Colonic mucosa (tissue), 4 donors: Measurements from ENCODE around the gene APOBEC3H. TPM values are rescaled to one million over a fixed set of nuclear protein-coding genes. Genes with fewer than 3 reads are reported as not detected.
A peak's percentile ranks its signal among the peaks of the same experiment; 100 is the strongest.
"Not testable (repeated sequence)": the region's sequence is repeated elsewhere in the genome, so short reads cannot be mapped to it uniquely, and the experiment has no call there.

ENCODE experiments used
- DNase-seq: peaks from one replicate; pipeline ENCODE4 v3.0.0-alpha.2; 2020
- H3K27ac ChIP-seq: fragments of 200-600 bp; one replicate; pipeline ENCODE4 v1.8.0; 2021
- H3K27me3 ChIP-seq: fragments of 200-600 bp; one replicate; pipeline ENCODE4 v1.8.0; 2021
- H3K36me3 ChIP-seq: fragments of 200-600 bp; one replicate; pipeline ENCODE4 v1.8.0; 2021
- H3K4me1 ChIP-seq: fragments of 200-600 bp; one replicate; pipeline ENCODE4 v1.8.0; 2021; ENCODE audit warnings: mild to moderate bottlenecking
- H3K4me3 ChIP-seq: fragments of 200-600 bp; one replicate; pipeline ENCODE4 v1.8.0; 2021
- H3K9ac ChIP-seq, 2 donors: one replicate each; pipeline ENCODE4 v1.7.0; 2013; ENCODE audit warnings: control low read depth in 2 of 2, low read depth in 2 of 2, low read length in 2 of 2
- H3K9me3 ChIP-seq: fragments of 200-600 bp; one replicate; pipeline ENCODE4 v1.8.0; 2021
- CTCF ChIP-seq: fragments of 200-600 bp; IDR thresholded peaks from one replicate; pipeline ENCODE4 v1.8.0; 2022; ENCODE audit warnings: antibody characterized with exemption, mild to moderate bottlenecking
- intact Hi-C: fragments of 100-400 bp; cut with DNase I; formaldehyde crosslinking; loops from one replicate; pipeline ENCODE4 v1.14.1; 2022
- total RNA-seq, 2 donors: library from RNA; stranded (reverse); fragmentation: NEBNext Ultra II Directional in 1 of 2; extraction: Animal tissue kit (Norgen Biotek cat#: 25700) in 1 of 2; gene quantifications; one replicate each; pipeline ENCODE4 v1.2.1, GENCODE V29; 2021
- donor health status: healthy.
- donor health status: DM: no; HTN: no; CAD: no.
- donor health status: DM: no; HTN: no; CAD: no.

APOBEC3H gene
- under 1 TPM in 1 of 2 donors, not detected in 1; 0.45 TPM for total RNA-seq

GRCh38 chr22:39097098-39098020 is at the start of gene APOBEC3H:
APOBEC3H (plus strand) TSS chr22:39097244; CDS start chr22:39100279, 3,035 bp downstream.
- Histone ChIP-seq H3K9me3 (no peaks in the 10 kb centered on the region), H3K4me3 (no peak within 1 kb of the TSS), H3K27ac (peak within 1 kb of the TSS; percentile 7), H3K27me3 (no peaks in the 10 kb centered on the region), H3K9ac (peak within 1 kb of the TSS in 1 of 2 donors; percentile 18), H3K36me3 (no peaks in the 10 kb centered on the region), H3K4me1 (no peaks in the 10 kb centered on the region)
- intact Hi-C loops = no loop called here
- DNase-seq = no peak
- no peak for TF ChIP-seq CTCF

GRCh38 chr22:39049486-39049885 is 47.6 kb upstream of the APOBEC3H start:
- DNase-seq, H3K27ac ChIP-seq, H3K27me3 ChIP-seq, H3K36me3 ChIP-seq, intact Hi-C loops, H3K9ac ChIP-seq, H3K4me3 ChIP-seq, H3K9me3 ChIP-seq, H3K4me1 ChIP-seq: not testable (repeated sequence)

GRCh38 chr22:39051844-39052495 is 45.1 kb upstream of the APOBEC3H start:
- H3K9ac ChIP-seq, H3K36me3 ChIP-seq, H3K9me3 ChIP-seq, H3K4me3 ChIP-seq, DNase-seq, H3K4me1 ChIP-seq, H3K27me3 ChIP-seq, intact Hi-C loops, H3K27ac ChIP-seq: not testable (repeated sequence)

- no peak overlapping the region for H3K9ac ChIP-seq
- no peaks in the 10 kb centered on the region for H3K9me3 ChIP-seq
- no peaks in the 10 kb centered on the region for H3K4me1 ChIP-seq
- no peak for DNase-seq
- intact Hi-C loops = no loop called here
- no peaks in the 10 kb centered on the region for H3K27me3 ChIP-seq
- TF ChIP-seq CTCF = no peak
- H3K36me3 ChIP-seq = no peaks in the 10 kb centered on the region
- H3K27ac ChIP-seq = no peak overlapping the region
- no peak overlapping the region for H3K4me3 ChIP-seq
These were observed 41.4 kb upstream of the APOBEC3H start for GRCh38 chr22:39055658-39056057.

GRCh38 chr22:39061290-39061689 is 35.8 kb upstream of the APOBEC3H start:
- H3K9ac ChIP-seq, H3K36me3 ChIP-seq, H3K27ac ChIP-seq, DNase-seq, H3K9me3 ChIP-seq, H3K4me1 ChIP-seq, H3K4me3 ChIP-seq, intact Hi-C loops, H3K27me3 ChIP-seq: not testable (repeated sequence)

- H3K4me3 ChIP-seq, H3K27me3 ChIP-seq, H3K4me1 ChIP-seq, intact Hi-C loops, H3K36me3 ChIP-seq, H3K9me3 ChIP-seq, H3K27ac ChIP-seq, H3K9ac ChIP-seq, DNase-seq: not testable (repeated sequence)
These were observed 35.1 kb upstream of the APOBEC3H start for GRCh38 chr22:39061951-39062350.

GRCh38 chr22:39063904-39064303 is 33.1 kb upstream of the APOBEC3H start:
- H3K4me1 ChIP-seq, DNase-seq, intact Hi-C loops, H3K9ac ChIP-seq, H3K36me3 ChIP-seq, H3K4me3 ChIP-seq, H3K27ac ChIP-seq, H3K9me3 ChIP-seq, H3K27me3 ChIP-seq: not testable (repeated sequence)

GRCh38 chr22:39066442-39067276 is 30.4 kb upstream of the APOBEC3H start:
- H3K27ac ChIP-seq, H3K4me3 ChIP-seq, H3K4me1 ChIP-seq, H3K36me3 ChIP-seq, H3K27me3 ChIP-seq, intact Hi-C loops, DNase-seq, H3K9me3 ChIP-seq, H3K9ac ChIP-seq: not testable (repeated sequence)
